ENCODE data around the gene MLPH. TPM values are rescaled to one million over a fixed set of nuclear protein-coding genes. Genes with fewer than 3 reads are reported as not detected.

MLPH gene
- total and polyA plus RNA-seq, 12 donors: 9.7 to 60.0 (median 40.8) TPM

- 88 to 89% methylated on average over 21 of the region's 21 CpGs for WGBS, 2 donors
- intact Hi-C loops (cut with DNase I): no loop called here
- Histone ChIP-seq H3K4me3 (no peak overlapping the region), H3K36me3 (peaks cover 0 to 22% (median 0%) of the 10 kb centered on the region in 9 donors), H3K27me3 (peaks cover 0 to 3% (median 0%) of the 10 kb centered on the region in 7 donors), H3K27ac (no peak overlapping the region), H3K4me1 (peaks cover 0 to 5% (median 0%) of the 10 kb centered on the region in 9 donors), H3K9me3 (peaks cover 0 to 23% (median 9%) of the 10 kb centered on the region in 11 donors)
- ATAC-seq (no peak), DNase-seq (no peak)
- TF ChIP-seq CTCF (IDR thresholded peaks at IDR 0.05): no peak
Observed at GRCh38 chr2:237495521-237496117, 8.6 kb downstream of the MLPH start.

- Histone ChIP-seq H3K27ac (no peak overlapping the region), H3K27me3 (peaks cover 0 to 3% (median 0%) of the 10 kb centered on the region in 7 donors), H3K4me3 (no peak overlapping the region), H3K4me1 (peaks cover 0 to 12% (median 0%) of the 10 kb centered on the region in 9 donors), H3K9me3 (peaks cover 0 to 15% (median 6%) of the 10 kb centered on the region in 11 donors), H3K36me3 (peaks cover 0 to 25% (median 0%) of the 10 kb centered on the region in 9 donors)
- ATAC-seq: no peak
- WGBS, 2 donors: 83 to 86% methylated on average over 8 of the region's 8 CpGs
- no peak for TF ChIP-seq CTCF (IDR thresholded peaks at IDR 0.05)
- no peak for DNase-seq
- intact Hi-C loops (cut with DNase I): no loop called here
Observed at GRCh38 chr2:237496428-237496827, 9.4 kb downstream of the MLPH start.

GRCh38 chr2:237497009-237497837 is 10.2 kb downstream of the MLPH start:
- Histone ChIP-seq H3K36me3 (peaks cover 0 to 25% (median 0%) of the 10 kb centered on the region in 9 donors), H3K4me3 (no peak overlapping the region), H3K27ac (no peak overlapping the region), H3K4me1 (peaks cover 0 to 20% (median under 1%) of the 10 kb centered on the region in 9 donors), H3K27me3 (peaks cover 0 to 3% (median 0%) of the 10 kb centered on the region in 7 donors), H3K9me3 (peaks cover 0 to 7% (median 0%) of the 10 kb centered on the region in 11 donors)
- no peak for TF ChIP-seq CTCF (IDR thresholded peaks at IDR 0.05)
- ATAC-seq (no peak), DNase-seq (no peak)
- intact Hi-C loops (cut with DNase I): no loop called here
- 83 to 84% methylated on average over 23 of the region's 23 CpGs for WGBS, 2 donors

GRCh38 chr2:237497838-237498186 is 10.8 kb downstream of the MLPH start:
- no peak for DNase-seq
- Histone ChIP-seq H3K27ac (no peak overlapping the region), H3K4me1 (peaks cover 0 to 26% (median 3%) of the 10 kb centered on the region in 9 donors), H3K4me3 (no peak overlapping the region), H3K27me3 (peaks cover 0 to 3% (median 0%) of the 10 kb centered on the region in 7 donors), H3K9me3 (peaks cover 0 to 1% (median 0%) of the 10 kb centered on the region in 11 donors), H3K36me3 (peaks cover 0 to 25% (median 0%) of the 10 kb centered on the region in 9 donors)
- intact Hi-C loops (cut with DNase I): no loop called here
- WGBS, 2 donors: 61 to 70% methylated on average over 10 of the region's 10 CpGs
- TF ChIP-seq CTCF (IDR thresholded peaks at IDR 0.05): no peak
- no peak for ATAC-seq

Measured in heart right ventricle (tissue), 16 donors.